Stromal cell of bone marrow (primary cell): ENCODE results near the gene DCUN1D4.
"Not testable (repeated sequence)": the region's sequence is repeated elsewhere in the genome, so short reads cannot be mapped to it uniquely, and the experiment has no call there.

Experiments used
- DNase-seq: peaks from one replicate; pipeline ENCODE4 v3.0.0-alpha.2; 2012; ENCODE audit warnings: low read depth

DCUN1D4 gene

DNA sequence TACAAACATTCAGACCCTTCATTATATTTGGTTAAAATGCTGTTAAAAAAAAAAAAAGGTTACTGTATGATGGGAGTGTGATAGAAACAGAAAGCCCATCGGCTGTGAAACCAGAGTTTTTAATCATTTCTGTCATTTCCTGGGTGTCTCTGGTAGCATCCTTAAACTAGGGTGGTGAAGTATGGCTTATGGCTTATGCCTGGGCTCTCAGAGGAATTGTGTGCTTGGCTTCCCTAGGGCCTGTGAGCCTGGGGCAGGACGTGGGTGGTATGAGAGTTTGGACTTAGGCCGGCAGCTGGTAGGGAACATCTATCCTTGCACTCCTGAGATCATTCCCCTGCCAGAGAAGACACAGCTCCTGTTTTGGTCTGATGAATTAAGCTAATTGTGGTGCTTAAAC is 52.2 kb downstream of the DCUN1D4 start:
- no peak for DNase-seq

DNA sequence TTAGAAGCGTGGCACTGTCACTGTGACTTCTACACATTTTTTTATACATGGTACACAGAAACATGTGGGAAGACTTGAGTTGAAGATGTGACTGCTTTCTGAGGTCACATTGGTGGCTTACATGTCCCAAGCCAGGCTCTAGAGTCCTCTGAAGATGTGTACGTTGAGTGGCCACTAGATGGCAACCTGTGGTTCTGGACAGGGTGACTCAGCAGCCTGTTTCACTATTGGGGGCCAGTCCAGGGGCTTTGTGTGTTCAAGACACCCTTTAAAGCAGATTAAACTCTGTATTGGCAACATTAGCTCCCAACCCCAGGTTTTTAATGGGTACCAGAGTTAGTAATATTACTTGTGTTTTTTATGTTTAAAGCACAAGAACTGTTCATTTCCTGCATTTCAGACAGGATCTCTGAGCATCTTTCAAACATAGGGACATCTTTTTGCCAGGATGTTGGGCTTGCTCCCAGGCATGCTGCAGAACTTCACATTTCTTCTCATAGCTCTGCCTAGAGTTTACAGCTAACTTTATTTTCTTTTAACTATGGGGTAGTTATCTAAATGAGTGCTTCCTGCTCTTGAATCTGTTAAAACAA is 53.0 kb downstream of the DCUN1D4 start:
- peak; percentile 48 for DNase-seq

DNA sequence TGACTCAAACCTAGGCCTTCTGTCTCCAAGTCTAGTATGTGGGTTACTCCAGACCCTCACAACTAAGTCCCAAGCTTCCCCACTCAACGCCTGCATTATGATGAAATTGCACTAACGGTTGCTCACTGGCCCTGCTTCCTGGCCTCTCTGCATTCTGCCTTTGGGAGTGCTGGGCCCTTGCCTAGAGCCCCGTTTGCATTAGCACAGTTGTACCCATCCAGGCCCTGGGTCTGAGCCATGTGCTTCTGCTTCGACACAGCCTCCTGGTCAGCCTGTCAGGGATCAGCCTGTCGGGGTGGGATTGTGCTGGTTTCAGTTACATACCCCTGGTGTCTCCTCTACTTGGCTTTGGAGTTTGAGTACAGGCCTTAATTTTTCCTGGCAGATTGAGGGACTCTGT is 58.4 kb downstream of the DCUN1D4 start:
- no peak for DNase-seq

GRCh38 chr4:51906167-51906958 is 63.4 kb downstream of the DCUN1D4 start:
- no peak for DNase-seq

- no peak for DNase-seq
Measured at GRCh38 chr4:51907006-51907669, 64.2 kb downstream of the DCUN1D4 start.

- DNase-seq: no peak
Measured at GRCh38 chr4:51909236-51909703, 66.3 kb downstream of the DCUN1D4 start.

DNA sequence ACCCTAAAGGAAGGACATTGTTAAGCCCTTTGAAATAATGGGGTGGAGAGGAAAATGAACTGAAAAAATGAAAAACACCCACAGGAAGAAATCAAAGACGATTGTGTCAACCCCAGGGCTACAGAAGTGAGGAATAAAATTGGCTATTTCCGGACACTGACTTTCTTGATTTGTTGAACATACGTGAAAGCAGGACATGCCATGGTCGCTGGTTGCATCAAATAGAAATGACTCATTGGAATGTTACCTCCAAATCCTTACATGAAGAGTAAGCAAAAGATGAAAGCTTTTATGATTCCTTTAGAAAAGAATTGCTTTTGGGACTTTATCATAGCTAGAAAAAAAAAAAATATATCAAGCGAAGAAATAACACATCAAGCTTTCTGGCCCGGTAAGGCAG is 75.3 kb downstream of the DCUN1D4 start:
- DNase-seq: no peak

DNA sequence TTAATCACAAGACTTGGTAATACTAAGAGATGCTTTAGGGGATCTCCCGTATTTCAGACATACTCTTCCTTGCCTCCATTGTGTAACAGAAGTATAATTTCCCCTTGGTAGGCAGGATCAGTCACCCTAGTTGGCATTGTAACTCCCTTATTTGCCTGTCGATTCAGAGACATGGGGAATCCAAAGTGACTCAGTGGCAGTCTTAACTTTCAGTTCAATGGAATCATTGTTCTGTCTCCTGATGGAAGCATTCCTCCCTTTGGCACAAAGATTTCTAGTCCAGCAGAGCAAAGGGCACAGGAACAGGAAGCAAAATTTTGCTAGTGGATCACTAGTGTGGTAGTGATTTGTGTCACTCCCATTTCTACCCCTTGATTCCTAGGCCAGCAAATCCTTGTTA is 80.4 kb downstream of the DCUN1D4 start:
- DNase-seq: no peak

DNA sequence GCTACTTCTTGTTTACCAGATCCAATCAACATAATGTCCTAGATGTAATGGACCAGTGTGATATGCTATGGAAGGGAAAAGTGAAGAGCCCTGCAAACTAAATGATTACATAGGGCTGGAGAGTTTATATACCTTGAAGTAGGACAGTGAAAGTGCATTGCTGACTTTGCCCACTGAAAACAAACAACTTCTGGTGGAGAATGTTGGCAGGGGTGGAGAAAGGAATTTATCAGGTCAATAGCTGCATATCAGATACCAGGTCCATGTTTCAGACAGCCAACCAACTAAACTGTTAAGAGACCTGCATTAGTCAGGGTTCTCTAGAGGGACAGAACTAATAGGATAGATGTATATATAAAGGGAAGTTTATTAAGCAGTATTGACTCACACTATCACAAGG is 82.4 kb downstream of the DCUN1D4 start:
- DNase-seq: no peak

GRCh38 chr4:51930557-51930956 is 87.6 kb downstream of the DCUN1D4 start:
- DNase-seq: peak; percentile 75

- DNase-seq: peak; percentile 77
Measured at GRCh38 chr4:51931461-51931860, 88.5 kb downstream of the DCUN1D4 start.

- peak; percentile 99 for DNase-seq
Measured at GRCh38 chr4:51932261-51932660, 89.3 kb downstream of the DCUN1D4 start.

DNA sequence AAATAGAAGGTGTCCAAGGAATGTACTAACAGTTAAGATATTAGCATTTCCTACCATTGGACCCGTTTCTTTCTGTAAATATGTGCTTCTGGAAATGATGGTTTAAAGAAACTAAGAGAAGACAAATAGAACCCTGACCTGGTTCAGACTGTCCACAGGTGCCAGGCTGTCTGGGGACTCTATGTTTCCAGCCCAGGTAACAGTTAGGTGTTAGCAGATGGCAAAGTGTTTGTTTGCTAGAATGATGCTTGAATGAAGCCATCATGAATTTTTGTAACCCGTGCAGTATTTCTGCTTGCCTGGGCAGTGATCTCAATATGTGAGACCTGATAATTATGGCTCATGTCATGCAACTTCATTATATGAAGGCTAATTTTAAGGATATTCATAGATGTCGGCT is 89.7 kb downstream of the DCUN1D4 start:
- no peak for DNase-seq

GRCh38 chr4:51940460-51940859 is 97.5 kb downstream of the DCUN1D4 start:
- DNase-seq: not testable (repeated sequence)

- DNase-seq: peak; percentile 23
Measured at GRCh38 chr4:51942108-51942832, 99.3 kb downstream of the DCUN1D4 start.

GRCh38 chr4:51942833-51943215 is 99.9 kb downstream of the DCUN1D4 start:
- no peak for DNase-seq

GRCh38 chr4:51943221-51943620 is 100.3 kb downstream of the DCUN1D4 start:
- peak; percentile 41 for DNase-seq

DNA sequence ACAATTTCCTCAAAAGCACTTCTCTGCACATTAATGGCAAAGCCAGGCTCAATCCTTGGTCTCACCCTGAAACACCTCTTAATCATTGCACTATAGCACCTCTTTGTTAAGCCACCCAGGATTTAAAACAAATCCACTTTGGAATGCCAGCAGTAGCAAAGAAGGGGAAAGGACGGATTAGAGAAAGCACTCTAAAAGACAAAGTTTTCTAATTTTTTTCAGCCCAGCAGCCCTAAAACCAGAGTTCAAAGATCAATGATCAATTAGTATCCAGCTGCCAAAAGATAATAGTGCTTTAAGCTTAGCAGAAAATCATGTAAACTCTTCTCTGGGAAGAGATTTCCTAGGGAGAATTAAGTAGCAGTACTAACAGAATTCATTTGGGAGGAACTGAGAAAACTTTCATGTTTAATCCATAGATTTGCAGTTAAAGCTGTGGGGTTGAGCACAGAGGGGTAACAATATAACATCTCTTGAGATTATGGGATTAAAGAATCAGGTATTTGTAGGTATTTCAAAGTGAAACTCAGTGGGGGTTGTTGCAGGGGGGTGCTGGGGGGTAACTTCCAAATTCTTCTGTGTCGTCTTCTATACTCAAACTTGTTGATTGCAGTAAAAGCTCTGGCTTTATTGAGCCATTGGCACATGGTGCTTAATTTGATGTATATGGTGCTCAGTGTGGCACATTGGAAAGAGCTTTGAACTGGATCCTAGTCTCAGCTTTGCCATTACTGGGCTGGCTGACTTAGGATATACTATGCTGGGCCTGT is 115.4 kb downstream of the DCUN1D4 start:
- no peak for DNase-seq

GRCh38 chr4:51960486-51960885 is 117.5 kb downstream of the DCUN1D4 start:
- no peak for DNase-seq

DNA sequence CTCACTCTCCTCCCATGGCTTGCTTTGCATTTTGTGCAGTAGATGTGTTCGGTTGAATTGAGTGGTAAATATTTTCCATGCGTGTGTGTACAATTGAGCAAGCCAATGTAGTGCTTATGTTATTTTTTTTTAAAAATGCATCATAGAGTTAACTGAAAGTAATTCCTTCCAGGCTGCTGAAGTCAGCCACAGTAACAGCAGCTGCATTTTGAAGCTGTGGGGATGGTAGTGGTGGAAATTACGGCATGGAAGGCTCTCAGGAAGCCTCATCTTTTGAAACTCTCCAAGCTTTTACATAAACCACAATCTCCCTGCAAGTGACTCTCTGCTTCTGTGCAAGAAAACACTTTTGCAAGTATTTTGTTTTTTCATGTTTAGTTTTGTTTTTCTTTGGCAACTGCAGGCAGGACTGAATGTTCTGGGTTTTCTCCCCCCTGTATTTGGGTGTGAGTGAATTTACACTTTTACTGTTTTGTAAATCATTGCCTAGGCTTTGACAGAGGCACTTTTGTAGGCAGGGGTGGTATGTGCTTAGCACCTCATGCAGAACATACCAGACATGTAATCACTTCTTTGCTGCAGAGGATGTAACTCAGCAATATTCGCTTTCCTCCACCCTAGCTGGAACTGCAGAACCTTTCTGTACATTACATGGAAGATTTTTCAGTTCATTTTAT is 121.0 kb downstream of the DCUN1D4 start:
- peak; percentile 29 for DNase-seq

GRCh38 chr4:51965862-51966261 is 122.9 kb downstream of the DCUN1D4 start:
- no peak for DNase-seq
